ENCODE data around the gene FAU.

The FAU gene

GRCh38 chr11:65135633-65136145 is 13.8 kb upstream of the FAU start:
- no peak for DNase-seq (ENCODE audit: low spot score)

- peak; percentile 95 for DNase-seq (ENCODE audit: low spot score)
Observed at GRCh38 chr11:65134952-65135632, 13.2 kb upstream of the FAU start.

GRCh38 chr11:65134240-65134951 is 12.5 kb upstream of the FAU start, which contains the start of gene SYVN1:
Gene SYVN1, minus strand, starts transcription at chr11:65134519. Its CDS starts 918 bp downstream, at chr11:65133601.
- DNase-seq (ENCODE audit: low spot score) = peak; percentile 91

GRCh38 chr11:65133724-65134123 is 11.8 kb upstream of the FAU start:
- DNase-seq (ENCODE audit: low spot score) = no peak

- peak; percentile 69 for DNase-seq (ENCODE audit: low spot score)
Observed at GRCh38 chr11:65132988-65133700, 11.2 kb upstream of the FAU start.

GRCh38 chr11:65132238-65132987 is 10.5 kb upstream of the FAU start:
- DNase-seq (ENCODE audit: low spot score) = no peak

GRCh38 chr11:65131895-65132237 is 9.9 kb upstream of the FAU start:
- no peak for DNase-seq (ENCODE audit: low spot score)

- DNase-seq (ENCODE audit: low spot score) = no peak
Observed at GRCh38 chr11:65131417-65131776, 9.5 kb upstream of the FAU start.

- no peak for DNase-seq (ENCODE audit: low spot score)
Observed at GRCh38 chr11:65130631-65131416, 8.9 kb upstream of the FAU start.

- no peak for DNase-seq (ENCODE audit: low spot score)
Observed at GRCh38 chr11:65129649-65130441, 7.9 kb upstream of the FAU start.

- DNase-seq (ENCODE audit: low spot score) = no peak
Observed at GRCh38 chr11:65128182-65129145, 6.5 kb upstream of the FAU start.

- DNase-seq (ENCODE audit: low spot score) = no peak
Observed at GRCh38 chr11:65127473-65128181, 5.7 kb upstream of the FAU start.

- DNase-seq (ENCODE audit: low spot score) = no peak
Observed at GRCh38 chr11:65126624-65127274, 4.8 kb upstream of the FAU start.

GRCh38 chr11:65125197-65126056 is 3.5 kb upstream of the FAU start:
- no peak for DNase-seq (ENCODE audit: low spot score)

- DNase-seq (ENCODE audit: low spot score) = no peak
Observed at GRCh38 chr11:65124480-65125196, 2.7 kb upstream of the FAU start.

- DNase-seq (ENCODE audit: low spot score) = peak; percentile 61
Observed at GRCh38 chr11:65121447-65121864, 478 bp downstream of the FAU start.

GRCh38 chr11:65120831-65121230 is 1.1 kb downstream of the FAU start:
- DNase-seq (ENCODE audit: low spot score) = no peak
